AG08396 (cell line): ENCODE measurements around the gene SMG1.
"Not testable (repeated sequence)": the region's sequence is repeated elsewhere in the genome, so short reads cannot be mapped to it uniquely, and the experiment has no call there.

Experiments
- DNase-seq: peaks from one replicate; pipeline ENCODE4 v3.0.0; 2012; ENCODE audit warnings: low spot score, mixed read lengths

SMG1 gene

GRCh38 chr16:18800293-18800692, 125.9 kb downstream of the SMG1 start:
- no peak for DNase-seq

DNA sequence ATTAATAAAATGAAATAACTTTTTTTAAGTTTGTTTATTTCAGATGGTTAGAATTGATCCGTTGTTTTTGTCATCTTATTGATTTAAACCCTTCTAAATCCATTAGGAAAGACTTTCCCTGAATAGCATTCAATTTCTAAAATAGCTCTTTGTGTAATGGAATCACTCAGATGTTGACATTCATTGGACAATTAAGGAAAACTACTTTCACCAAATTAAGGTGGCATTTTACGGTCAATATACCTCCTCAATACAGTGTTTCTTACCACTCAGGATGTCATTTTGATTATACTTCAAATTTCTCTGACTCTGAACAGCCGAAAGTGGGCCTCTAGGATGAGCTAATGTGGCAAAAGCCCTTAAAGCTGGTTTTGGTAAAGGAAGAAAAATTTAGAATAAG, 126.7 kb downstream of the SMG1 start:
- DNase-seq = no peak

- DNase-seq = no peak
These were observed 128.5 kb downstream of the SMG1 start for GRCh38 chr16:18797746-18798145.

DNA sequence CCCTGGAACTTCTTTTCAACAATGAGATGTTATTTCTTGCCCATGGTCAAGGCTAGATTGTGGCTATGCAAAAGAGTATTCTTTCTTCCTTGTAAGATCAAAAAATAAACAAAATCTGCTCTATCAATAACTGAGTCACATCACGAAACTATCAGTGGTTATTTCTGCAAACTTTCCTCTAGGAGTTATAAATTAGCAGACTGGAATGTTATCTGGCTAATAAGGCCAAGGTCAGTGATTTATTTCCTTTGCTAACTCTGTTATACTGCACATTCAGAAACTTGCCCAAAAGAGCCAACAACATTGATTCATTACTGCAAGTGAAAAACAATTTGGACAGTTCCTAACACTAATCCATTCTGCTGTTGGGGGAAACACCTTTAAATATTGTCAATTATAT, 129.8 kb downstream of the SMG1 start:
- DNase-seq = no peak

- DNase-seq = no peak
These were observed 133.3 kb downstream of the SMG1 start for GRCh38 chr16:18792836-18793433.

- peak; percentile 96 for DNase-seq
These were observed 136.1 kb downstream of the SMG1 start, which contains the start of gene RPS15A for GRCh38 chr16:18789850-18790706. TSS of gene RPS15A (minus strand) at chr16:18790334. CDS start at chr16:18789113, 1,221 bp downstream.

DNA sequence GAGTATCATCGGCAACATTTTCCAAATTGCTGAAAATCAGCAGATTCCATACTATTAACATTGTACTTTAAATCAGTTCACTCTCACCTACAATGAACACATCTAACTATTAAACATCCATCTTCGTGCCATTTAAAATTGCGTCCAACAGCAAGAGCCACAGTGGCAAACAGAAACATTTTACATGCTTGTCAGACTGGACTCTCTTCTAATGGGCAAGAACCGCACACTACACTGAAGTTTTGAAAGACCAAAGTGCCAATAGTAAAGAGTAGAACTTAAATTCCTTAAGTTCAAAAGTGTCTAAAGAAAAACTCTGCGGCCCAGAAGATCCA, 136.7 kb downstream of the SMG1 start:
- no peak for DNase-seq

DNA sequence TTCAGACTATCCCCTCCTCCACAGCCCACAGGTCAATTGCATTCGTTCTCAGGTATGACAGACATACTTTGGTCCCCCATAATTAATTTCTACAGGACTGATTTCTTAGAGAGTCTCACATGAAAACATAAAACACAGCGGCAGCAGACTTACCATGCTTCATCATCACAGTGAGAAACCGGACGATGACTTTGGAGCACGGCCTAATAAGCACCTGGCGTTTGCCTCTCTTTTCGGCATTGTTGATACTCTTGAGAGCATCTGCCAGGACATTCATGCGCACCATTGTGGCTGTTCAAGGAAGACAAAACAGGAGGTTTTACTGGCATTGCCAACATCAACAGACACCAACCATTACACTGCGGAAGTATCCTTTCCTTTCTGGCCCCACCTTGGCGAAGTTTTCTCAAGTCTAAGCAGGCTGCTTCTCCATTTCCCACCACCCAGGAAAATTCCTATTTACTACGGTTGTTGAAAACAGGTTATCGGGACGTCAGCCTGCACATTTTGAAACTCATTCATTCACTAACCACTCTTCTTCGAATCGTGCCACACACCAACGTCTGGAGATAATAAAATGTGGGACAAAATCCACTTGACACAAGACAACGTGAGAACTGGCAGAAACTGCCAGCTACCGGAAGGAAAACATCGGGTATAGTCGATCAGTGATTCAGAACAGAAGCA, 137.2 kb downstream of the SMG1 start:
- no peak for DNase-seq

DNA sequence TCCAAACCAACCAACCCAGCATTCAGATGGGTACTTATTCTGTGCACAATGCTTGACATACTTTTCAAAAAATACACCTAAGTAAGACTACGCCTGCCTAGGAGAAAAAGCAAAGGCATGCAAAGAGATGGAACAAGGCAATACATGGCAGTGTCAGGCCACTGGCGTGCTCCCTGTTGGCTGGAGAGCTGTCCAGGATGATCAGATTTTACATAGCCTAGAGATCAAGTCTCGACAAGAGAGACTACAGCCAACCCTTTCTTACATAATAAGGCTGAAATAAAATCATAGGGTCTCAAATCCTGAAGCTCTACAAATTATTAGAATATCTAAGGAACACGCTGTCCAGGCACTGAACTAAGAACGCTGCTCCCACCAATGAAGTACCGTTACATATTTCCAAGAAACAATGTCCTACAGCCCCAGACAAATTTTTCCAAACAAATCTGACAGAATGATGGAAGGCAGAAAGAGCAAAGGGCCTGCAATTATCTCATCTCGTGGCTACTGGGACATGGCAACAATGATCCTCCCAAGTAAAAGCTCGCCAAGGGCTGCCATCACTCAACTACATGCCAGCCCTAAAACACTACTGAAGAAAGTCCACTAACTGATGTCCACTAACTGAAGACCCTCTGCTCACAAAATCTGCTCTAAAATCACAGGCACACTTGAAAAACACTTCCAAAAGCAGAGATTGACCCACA, 141.1 kb downstream of the SMG1 start:
- no peak for DNase-seq

GRCh38 chr16:18783430-18784341, 142.5 kb downstream of the SMG1 start:
- no peak for DNase-seq

DNA sequence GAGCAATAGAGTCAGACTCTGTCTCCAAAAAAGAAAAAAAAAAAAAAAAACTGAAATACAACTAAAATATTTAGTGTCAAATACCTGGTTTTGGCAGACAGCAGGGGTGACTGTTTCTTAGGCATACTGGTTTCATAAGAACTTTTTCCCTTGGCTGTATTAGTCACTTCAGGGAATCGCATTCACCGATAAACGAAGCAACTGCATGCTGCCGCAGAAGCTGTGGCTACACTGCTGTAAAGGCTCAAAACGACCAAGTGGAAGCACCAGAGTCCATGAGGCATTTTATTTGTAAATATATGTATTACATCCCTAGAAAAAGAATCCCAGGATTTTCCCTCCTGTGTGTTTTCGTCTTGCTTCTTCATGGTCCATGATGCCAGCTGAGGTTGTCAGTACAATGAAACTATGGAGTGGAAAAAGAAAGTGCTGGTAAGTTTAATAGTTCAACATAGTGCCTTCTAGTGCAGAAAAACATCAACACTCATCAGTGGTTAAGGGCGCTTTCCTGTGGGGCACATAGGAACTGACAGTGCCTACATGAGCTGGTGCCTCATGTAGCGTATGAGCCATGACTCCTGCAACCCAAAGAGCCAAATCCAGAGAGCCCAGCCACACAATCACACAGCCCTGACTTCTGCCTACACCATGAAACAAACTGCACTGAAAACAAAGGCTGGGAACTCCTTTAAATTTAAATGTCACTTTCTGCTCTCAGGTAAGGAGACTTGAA, 143.3 kb downstream of the SMG1 start:
- no peak for DNase-seq

- DNase-seq = not testable (repeated sequence)
These were observed 145.0 kb downstream of the SMG1 start for GRCh38 chr16:18781232-18781631.

- DNase-seq = not testable (repeated sequence)
These were observed 145.7 kb downstream of the SMG1 start for GRCh38 chr16:18780460-18781026.

GRCh38 chr16:18777664-18778063, 148.5 kb downstream of the SMG1 start:
- not testable (repeated sequence) for DNase-seq

DNA sequence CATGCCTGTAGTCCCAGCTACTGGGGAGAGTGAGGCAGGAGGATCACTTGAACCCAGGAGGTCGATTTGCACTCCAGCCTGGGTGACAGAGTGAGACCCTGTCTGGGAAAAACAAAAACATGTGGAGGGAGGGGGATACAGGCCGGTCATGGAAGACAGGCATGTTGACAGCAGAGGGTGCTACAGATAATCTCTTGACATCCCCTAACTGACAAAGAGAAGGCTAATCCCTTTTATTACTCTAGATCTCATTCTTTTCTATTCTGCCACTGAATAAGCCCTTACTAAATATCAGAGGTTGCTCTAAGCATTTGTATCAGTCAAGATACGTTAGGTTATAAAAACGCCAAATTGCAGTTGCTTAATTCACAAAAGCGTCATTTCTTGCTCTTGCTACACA, 149.9 kb downstream of the SMG1 start:
- not testable (repeated sequence) for DNase-seq

- not testable (repeated sequence) for DNase-seq
These were observed 151.6 kb downstream of the SMG1 start for GRCh38 chr16:18774651-18775050.

GRCh38 chr16:18772171-18772570, 154.0 kb downstream of the SMG1 start:
- not testable (repeated sequence) for DNase-seq

DNA sequence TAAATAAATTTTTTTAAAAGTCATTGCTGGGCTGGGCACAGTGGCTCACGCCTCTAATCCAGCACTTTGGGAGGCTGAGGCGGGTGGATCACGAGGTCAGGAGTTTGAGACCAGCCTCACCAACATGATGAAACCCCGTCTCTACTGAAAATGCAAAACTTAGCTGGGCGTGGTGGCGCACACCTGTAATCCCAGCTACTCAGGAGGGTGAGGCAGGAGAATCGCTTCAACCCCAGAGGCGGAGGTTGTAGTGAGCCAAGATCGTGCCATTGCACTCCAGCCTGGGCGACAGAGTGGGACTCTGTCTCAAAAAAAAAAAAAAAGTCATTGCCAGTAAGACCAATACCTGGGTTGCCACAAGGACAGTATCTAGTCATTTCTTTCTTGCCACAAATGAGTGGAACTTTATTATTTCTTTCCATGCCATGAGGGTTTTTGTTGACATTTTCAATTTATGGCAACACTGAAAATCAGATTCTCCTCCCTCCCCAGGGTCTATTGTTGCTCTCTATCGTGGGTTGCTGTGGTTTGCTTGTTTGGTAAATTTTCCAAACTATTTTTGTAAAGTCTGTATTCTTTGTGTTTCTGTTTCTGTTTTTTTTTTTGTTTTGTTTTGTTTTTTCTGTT, 155.8 kb downstream of the SMG1 start:
- not testable (repeated sequence) for DNase-seq

GRCh38 chr16:18767217-18767616, 159.0 kb downstream of the SMG1 start:
- DNase-seq = not testable (repeated sequence)

DNA sequence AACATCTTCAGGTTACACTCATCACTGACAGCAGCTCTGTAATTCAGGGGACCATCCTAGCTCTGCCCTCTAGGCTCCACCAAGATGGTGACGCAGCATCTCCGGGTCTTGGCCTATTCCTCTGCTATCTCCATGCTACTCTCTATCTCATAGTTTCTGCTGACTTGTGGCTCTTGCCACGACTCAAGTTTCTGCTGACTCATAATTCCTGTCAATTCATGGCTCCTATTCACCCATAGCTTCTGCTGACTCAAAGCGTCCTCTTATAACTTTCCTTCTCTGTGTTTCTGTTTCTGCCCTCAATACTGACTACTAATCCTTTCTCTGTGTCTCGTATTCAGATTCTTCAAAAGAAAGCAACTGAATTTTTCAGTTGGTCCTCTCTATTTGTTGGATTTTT, 163.5 kb downstream of the SMG1 start:
- DNase-seq = not testable (repeated sequence)
